ENCODE results near the gene SNAPC1.

Gene SNAPC1

GRCh38 chr14:61719344-61720293, 42.6 kb upstream of the SNAPC1 start:
- TF ChIP-seq CTCF (IDR thresholded peaks at IDR 0.05; ENCODE audit: insufficient read depth, low read length) = no peak
- TF ChIP-seq SPI1 (IDR thresholded peaks at IDR 0.05; ENCODE audit: borderline replicate concordance, low read depth) = no peak
- TF ChIP-seq REST (IDR thresholded peaks at IDR 0.05; ENCODE audit: insufficient replicate concordance, low read depth) = no peak
- TF ChIP-seq POLR2AphosphoS5 (IDR thresholded peaks at IDR 0.05; ENCODE audit: low read depth) = no peak
- no peak for TF ChIP-seq GABPA (IDR thresholded peaks at IDR 0.05; ENCODE audit: low read depth)
- H3K4me3 ChIP-seq (replicated peaks; ENCODE audit: insufficient read depth, low read length) = no peak overlapping the region
- no peak overlapping the region for H3K27ac ChIP-seq (replicated peaks)
- H3K27me3 ChIP-seq (ENCODE audit: insufficient read depth, poor library complexity, severe bottlenecking) = no peaks in the 10 kb centered on the region
- no peak for DNase-seq (ENCODE audit: low read depth in 1 of 2, low spot score in 1 of 2)

- DNase-seq (ENCODE audit: low read depth in 1 of 2, low spot score in 1 of 2) = no peak
- TF ChIP-seq SPI1 (IDR thresholded peaks at IDR 0.05; ENCODE audit: borderline replicate concordance, low read depth) (no peak), POLR2AphosphoS5 (IDR thresholded peaks at IDR 0.05; ENCODE audit: low read depth) (no peak), REST (IDR thresholded peaks at IDR 0.05; ENCODE audit: insufficient replicate concordance, low read depth) (no peak), CTCF (IDR thresholded peaks at IDR 0.05; ENCODE audit: insufficient read depth, low read length) (no peak), GABPA (IDR thresholded peaks at IDR 0.05; ENCODE audit: low read depth) (no peak)
- Histone ChIP-seq H3K4me3 (replicated peaks; ENCODE audit: insufficient read depth, low read length) (no peak overlapping the region), H3K27ac (replicated peaks) (no peak overlapping the region), H3K27me3 (ENCODE audit: insufficient read depth, poor library complexity, severe bottlenecking) (no peaks in the 10 kb centered on the region)
These were observed 41.9 kb upstream of the SNAPC1 start for GRCh38 chr14:61720294-61720661.

- DNase-seq (ENCODE audit: low read depth in 1 of 2, low spot score in 1 of 2) = no peak
- no peak for TF ChIP-seq GABPA (IDR thresholded peaks at IDR 0.05; ENCODE audit: low read depth)
- no peak for TF ChIP-seq CTCF (IDR thresholded peaks at IDR 0.05; ENCODE audit: insufficient read depth, low read length)
- TF ChIP-seq POLR2AphosphoS5 (IDR thresholded peaks at IDR 0.05; ENCODE audit: low read depth) = no peak
- TF ChIP-seq SPI1 (IDR thresholded peaks at IDR 0.05; ENCODE audit: borderline replicate concordance, low read depth) = no peak
- no peak for TF ChIP-seq REST (IDR thresholded peaks at IDR 0.05; ENCODE audit: insufficient replicate concordance, low read depth)
- Histone ChIP-seq H3K27me3 (ENCODE audit: insufficient read depth, poor library complexity, severe bottlenecking) (no peaks in the 10 kb centered on the region), H3K27ac (replicated peaks) (no peak overlapping the region), H3K4me3 (replicated peaks; ENCODE audit: insufficient read depth, low read length) (no peak overlapping the region)
These were observed 41.5 kb upstream of the SNAPC1 start for GRCh38 chr14:61720741-61721140.

Data from HL-60 (cell line).